Spinal cord (tissue), 10 donors: ENCODE results near the gene HNRNPM. TPM values are rescaled to one million over a fixed set of nuclear protein-coding genes. Genes with fewer than 3 reads are reported as not detected.
"Not testable (repeated sequence)": the region's sequence is repeated elsewhere in the genome, so short reads cannot be mapped to it uniquely, and the experiment has no call there.

ENCODE experiments used
- DNase-seq, 6 donors: peaks; one replicate each; pipeline versions ENCODE4 v3.0.0 to v3.0.0-alpha.2; 2013 to 2015; ENCODE audit warnings: low spot score in 6 of 6, low read depth in 4 of 6
- H3K27ac ChIP-seq: one replicate; pipeline ENCODE4 v1.5.1; 2013; ENCODE audit warnings: low read depth, low read length, control low read depth
- H3K27me3 ChIP-seq: one replicate; pipeline ENCODE4 v1.6.1; 2013; ENCODE audit warnings: low read length; ENCODE audit not compliant: control insufficient read depth, insufficient read depth
- H3K36me3 ChIP-seq: one replicate; pipeline ENCODE4 v1.6.1; 2013; ENCODE audit warnings: low read length; ENCODE audit not compliant: control insufficient read depth, insufficient read depth
- H3K4me1 ChIP-seq: one replicate; pipeline ENCODE4 v1.6.1; 2013; ENCODE audit warnings: low read length; ENCODE audit not compliant: control insufficient read depth, insufficient read depth
- H3K4me3 ChIP-seq: one replicate; pipeline ENCODE4 v1.5.1; 2013; ENCODE audit warnings: low read depth, low read length, control low read depth
- H3K9me3 ChIP-seq: one replicate; pipeline ENCODE4 v1.6.1; 2013; ENCODE audit warnings: low read length; ENCODE audit not compliant: control insufficient read depth, insufficient read depth
- WGBS: methylation state at CpG from one replicate; pipeline ENCODE4 v1.1.5; 2013; ENCODE audit warnings: missing lambda C conversion rate; ENCODE audit not compliant: insufficient coverage; 5-methylcytosine and 5-hydroxymethylcytosine counted together
- polyA plus RNA-seq, 2 donors: library from polyadenylated mRNA; unstranded; fragments of 120-200 nt; gene quantifications; one replicate each; pipeline ENCODE4 v1.2.1, GENCODE V29; 2013; ENCODE audit not compliant: insufficient read length in 2 of 2
- total RNA-seq, 2 donors: library from RNA; depleted of rRNA in 1 of 2; stranded (reverse); fragments of 120-200 nt in 1 of 2; fragments of >200 nt in 1 of 2; gene quantifications; one replicate each; pipeline versions ENCODE4 v1.2.3 to v1.2.4, GENCODE V29; 2013 to 2014
- donor health status: healthy.

HNRNPM gene
- total and polyA plus RNA-seq, 4 donors: 54.8 to 258 (median 150) TPM

GRCh38 chr19:8444140-8444676, 567 bp upstream of the HNRNPM start:
- Histone ChIP-seq H3K36me3 (peaks cover 25% of the 10 kb centered on the region), H3K27ac (peak overlapping the region; percentile 61), H3K4me1 (peaks cover 22% of the 10 kb centered on the region), H3K4me3 (peak overlapping the region; percentile 87)
- 43% methylated on average over 19 of the region's 32 CpGs for WGBS
- not testable (repeated sequence) for DNase-seq, H3K27me3 ChIP-seq, H3K9me3 ChIP-seq

- Histone ChIP-seq H3K36me3 (peaks cover 18% of the 10 kb centered on the region), H3K27ac (peak overlapping the region; percentile 85), H3K9me3 (no peaks in the 10 kb centered on the region), H3K27me3 (no peaks in the 10 kb centered on the region), H3K4me3 (peak overlapping the region; percentile 87), H3K4me1 (peaks cover 22% of the 10 kb centered on the region)
- WGBS: 0% methylated on average over 36 of the region's 45 CpGs
- peak in 2 of 6 donors; percentile 45 to 62 for DNase-seq
Measured at GRCh38 chr19:8445488-8446001, 770 bp downstream of the HNRNPM start.

- Histone ChIP-seq H3K27me3 (no peaks in the 10 kb centered on the region), H3K36me3 (peaks cover 17% of the 10 kb centered on the region), H3K27ac (peak overlapping the region; percentile 85), H3K9me3 (no peaks in the 10 kb centered on the region), H3K4me3 (peak overlapping the region; percentile 87), H3K4me1 (peaks cover 22% of the 10 kb centered on the region)
- WGBS: 45% methylated on average over 4 of the region's 16 CpGs
- no peak for DNase-seq
Measured at GRCh38 chr19:8446061-8446709, 1.4 kb downstream of the HNRNPM start.

- peaks cover 17% of the 10 kb centered on the region for H3K4me1 ChIP-seq
- H3K27ac ChIP-seq: no peak overlapping the region
- no peak for DNase-seq
- no peaks in the 10 kb centered on the region for H3K9me3 ChIP-seq
- H3K27me3 ChIP-seq: no peaks in the 10 kb centered on the region
- no peak overlapping the region for H3K4me3 ChIP-seq
- peaks cover 21% of the 10 kb centered on the region for H3K36me3 ChIP-seq
- WGBS: 63% methylated on average over 4 of the region's 8 CpGs
Measured at GRCh38 chr19:8449830-8450229, 5.1 kb downstream of the HNRNPM start.

- peaks cover 24% of the 10 kb centered on the region for H3K36me3 ChIP-seq
- no peaks in the 10 kb centered on the region for H3K9me3 ChIP-seq
- DNase-seq: no peak
- no peak overlapping the region for H3K4me3 ChIP-seq
- H3K27me3 ChIP-seq: no peaks in the 10 kb centered on the region
- peaks cover 14% of the 10 kb centered on the region for H3K4me1 ChIP-seq
- 63% methylated on average over 2 of the region's 6 CpGs for WGBS
- no peak overlapping the region for H3K27ac ChIP-seq
Measured at GRCh38 chr19:8451377-8451776, 6.6 kb downstream of the HNRNPM start.

GRCh38 chr19:8451885-8452284, 7.1 kb downstream of the HNRNPM start:
- H3K36me3 ChIP-seq: peaks cover 26% of the 10 kb centered on the region
- H3K4me1 ChIP-seq: peaks cover 12% of the 10 kb centered on the region
- H3K4me3 ChIP-seq: no peak overlapping the region
- no peak for DNase-seq
- H3K27ac ChIP-seq: no peak overlapping the region
- H3K27me3 ChIP-seq: no peaks in the 10 kb centered on the region
- no peaks in the 10 kb centered on the region for H3K9me3 ChIP-seq
- 56% methylated on average over 1 of the region's 3 CpGs for WGBS

- Histone ChIP-seq H3K36me3 (peaks cover 22% of the 10 kb centered on the region), H3K27ac (no peak overlapping the region), H3K4me3 (no peak overlapping the region), H3K9me3 (no peaks in the 10 kb centered on the region), H3K27me3 (no peaks in the 10 kb centered on the region), H3K4me1 (peaks cover 7% of the 10 kb centered on the region)
- DNase-seq: no peak
- 89% methylated on average over 2 of the region's 4 CpGs for WGBS
Measured at GRCh38 chr19:8452446-8453123, 7.8 kb downstream of the HNRNPM start.

GRCh38 chr19:8453616-8454015, 8.8 kb downstream of the HNRNPM start:
- Histone ChIP-seq H3K27ac (no peak overlapping the region), H3K4me1 (peaks cover 6% of the 10 kb centered on the region), H3K4me3 (no peak overlapping the region), H3K36me3 (peaks cover 19% of the 10 kb centered on the region), H3K27me3 (no peaks in the 10 kb centered on the region), H3K9me3 (no peaks in the 10 kb centered on the region)
- WGBS: 87% methylated on average over 5 of the region's 6 CpGs
- DNase-seq: no peak

- no peaks in the 10 kb centered on the region for H3K27me3 ChIP-seq
- H3K4me3 ChIP-seq: no peak overlapping the region
- no peaks in the 10 kb centered on the region for H3K9me3 ChIP-seq
- no peak for DNase-seq
- peaks cover 19% of the 10 kb centered on the region for H3K36me3 ChIP-seq
- no CpG with 5 or more reads among the region's 1 CpG for WGBS
- H3K4me1 ChIP-seq: peaks cover 8% of the 10 kb centered on the region
- no peak overlapping the region for H3K27ac ChIP-seq
Measured at GRCh38 chr19:8454218-8454617, 9.4 kb downstream of the HNRNPM start.
